Uterus (tissue), 4 donors: ENCODE data around the gene HSPA8. TPM values are rescaled to one million over a fixed set of nuclear protein-coding genes. Genes with fewer than 3 reads are reported as not detected.

Source experiments
- DNase-seq, 2 donors: peaks; one replicate each; pipeline ENCODE4 v3.0.0-alpha.2; 2019 to 2020
- H3K27ac ChIP-seq, 2 donors: fragments of 200-600 bp; sonication (generic); 1 replicate in 1 of 2; 2 replicates in 1 of 2; pipeline ENCODE4 v1.5.1; 2016 to 2018
- H3K27me3 ChIP-seq, 2 donors: fragments of 200-600 bp; sonication (generic); one replicate each; pipeline ENCODE4 v1.5.1; 2018 to 2019; ENCODE audit warnings: control low read depth in 1 of 2
- H3K36me3 ChIP-seq, 2 donors: fragments of 200-600 bp; sonication (generic); one replicate each; pipeline ENCODE4 v1.5.1; 2019; ENCODE audit warnings: control low read depth in 1 of 2
- H3K4me1 ChIP-seq, 2 donors: fragments of 200-600 bp; sonication (generic); one replicate each; pipeline ENCODE4 v1.5.1; 2018 to 2019; ENCODE audit warnings: control low read depth in 1 of 2
- H3K4me3 ChIP-seq, 2 donors: fragments of 200-600 bp; sonication (generic); 1 replicate in 1 of 2; 2 replicates in 1 of 2; pipeline ENCODE4 v1.5.1; 2018 to 2019; ENCODE audit warnings: mild to moderate bottlenecking in 1 of 2
- H3K9me3 ChIP-seq, 2 donors: fragments of 200-600 bp; sonication (generic); one replicate each; pipeline ENCODE4 v1.5.1; 2019; ENCODE audit warnings: control low read depth in 1 of 2
- POLR2A ChIP-seq, 2 donors: fragments of 450-650 bp; IDR thresholded peaks; one replicate each; pipeline ENCODE4 v1.6.1; 2016; ENCODE audit warnings: antibody characterized with exemption in 2 of 2, mild to moderate bottlenecking in 1 of 2, moderate library complexity in 1 of 2
- intact Hi-C: fragments of 100-400 bp; cut with DNase I; formaldehyde crosslinking; loops from one replicate; pipeline ENCODE4 v1.15.1; 2023; ENCODE audit warnings: low total_unique reads
- total RNA-seq, 4 donors: library from RNA; depleted of rRNA in 3 of 4; stranded (reverse); fragments of >200 nt in 3 of 4; gene quantifications; one replicate each; pipeline versions ENCODE4 v1.1.0 to v1.2.4, GENCODE V29; 2014 to 2023
- TF ChIP-seq, protein P1 (sequence below), 4 experiments: fragments of 200-600 bp in 2 of 4; fragments of 450-650 bp in 2 of 4; sonication (generic) in 2 of 4; IDR thresholded peaks; one replicate each; pipeline ENCODE4 v1.5.1; 2016 to 2019; ENCODE audit warnings: antibody characterized with exemption in 4 of 4, mild to moderate bottlenecking in 2 of 4, moderate library complexity in 1 of 4
- donor health status: DM: yes; HTN: yes; CAD: no.

HSPA8 gene
- total RNA-seq, 4 donors from 2014 or later = 360 to 1,864 (median 476) TPM

- Histone ChIP-seq H3K4me1 (no peaks in the 10 kb centered on the region), H3K27ac (no peak overlapping the region), H3K27me3 (no peaks in the 10 kb centered on the region), H3K36me3 (no peaks in the 10 kb centered on the region), H3K4me3 (no peak overlapping the region), H3K9me3 (no peaks in the 10 kb centered on the region)
- DNase-seq = no peak
- TF ChIP-seq POLR2A (IDR thresholded peaks at IDR 0.05) = no peak
- TF ChIP-seq, protein P1, sequence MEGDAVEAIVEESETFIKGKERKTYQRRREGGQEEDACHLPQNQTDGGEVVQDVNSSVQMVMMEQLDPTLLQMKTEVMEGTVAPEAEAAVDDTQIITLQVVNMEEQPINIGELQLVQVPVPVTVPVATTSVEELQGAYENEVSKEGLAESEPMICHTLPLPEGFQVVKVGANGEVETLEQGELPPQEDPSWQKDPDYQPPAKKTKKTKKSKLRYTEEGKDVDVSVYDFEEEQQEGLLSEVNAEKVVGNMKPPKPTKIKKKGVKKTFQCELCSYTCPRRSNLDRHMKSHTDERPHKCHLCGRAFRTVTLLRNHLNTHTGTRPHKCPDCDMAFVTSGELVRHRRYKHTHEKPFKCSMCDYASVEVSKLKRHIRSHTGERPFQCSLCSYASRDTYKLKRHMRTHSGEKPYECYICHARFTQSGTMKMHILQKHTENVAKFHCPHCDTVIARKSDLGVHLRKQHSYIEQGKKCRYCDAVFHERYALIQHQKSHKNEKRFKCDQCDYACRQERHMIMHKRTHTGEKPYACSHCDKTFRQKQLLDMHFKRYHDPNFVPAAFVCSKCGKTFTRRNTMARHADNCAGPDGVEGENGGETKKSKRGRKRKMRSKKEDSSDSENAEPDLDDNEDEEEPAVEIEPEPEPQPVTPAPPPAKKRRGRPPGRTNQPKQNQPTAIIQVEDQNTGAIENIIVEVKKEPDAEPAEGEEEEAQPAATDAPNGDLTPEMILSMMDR (IDR thresholded peaks at IDR 0.05) = no peak
- intact Hi-C loops = no loop called here
Observed at GRCh38 chr11:123086305-123086704, 24.4 kb upstream of the HSPA8 start.

DNA sequence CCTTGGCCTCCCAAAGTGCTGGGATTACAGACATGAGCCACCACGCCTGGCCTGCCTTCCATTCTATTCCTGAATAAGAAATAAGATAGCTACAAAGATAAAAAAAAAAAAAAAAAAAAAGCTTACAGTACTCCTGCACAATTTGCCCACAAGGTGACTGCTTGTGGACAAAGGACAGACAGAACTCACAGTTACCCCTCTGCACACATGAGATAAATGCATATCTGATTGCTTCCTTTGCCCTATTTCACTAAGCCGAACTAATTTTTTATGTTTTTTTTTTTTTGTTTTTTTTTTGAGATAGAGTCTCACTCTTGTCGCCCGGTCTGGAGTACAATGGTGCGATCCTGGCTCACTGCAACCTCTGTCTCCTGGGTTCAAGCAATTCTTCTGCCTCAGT is 23.6 kb upstream of the HSPA8 start:
- no peak overlapping the region for H3K4me3 ChIP-seq
- H3K27ac ChIP-seq = no peak overlapping the region
- DNase-seq = no peak
- intact Hi-C loops = no loop called here
- no peaks in the 10 kb centered on the region for H3K36me3 ChIP-seq
- no peaks in the 10 kb centered on the region for H3K4me1 ChIP-seq
- no peaks in the 10 kb centered on the region for H3K27me3 ChIP-seq
- no peak for TF ChIP-seq POLR2A (IDR thresholded peaks at IDR 0.05)
- TF ChIP-seq, protein P1 (IDR thresholded peaks at IDR 0.05) = no peak
- H3K9me3 ChIP-seq = no peaks in the 10 kb centered on the region

- no peaks in the 10 kb centered on the region for H3K27me3 ChIP-seq
- no peaks in the 10 kb centered on the region for H3K36me3 ChIP-seq
- no peak for DNase-seq
- H3K9me3 ChIP-seq = no peaks in the 10 kb centered on the region
- intact Hi-C loops = no loop called here
- TF ChIP-seq POLR2A (IDR thresholded peaks at IDR 0.05) = no peak
- TF ChIP-seq, protein P1 (IDR thresholded peaks at IDR 0.05) = no peak
- no peak overlapping the region for H3K27ac ChIP-seq
- H3K4me3 ChIP-seq = no peak overlapping the region
- no peaks in the 10 kb centered on the region for H3K4me1 ChIP-seq
Observed at GRCh38 chr11:123084454-123084853, 22.5 kb upstream of the HSPA8 start.

DNA sequence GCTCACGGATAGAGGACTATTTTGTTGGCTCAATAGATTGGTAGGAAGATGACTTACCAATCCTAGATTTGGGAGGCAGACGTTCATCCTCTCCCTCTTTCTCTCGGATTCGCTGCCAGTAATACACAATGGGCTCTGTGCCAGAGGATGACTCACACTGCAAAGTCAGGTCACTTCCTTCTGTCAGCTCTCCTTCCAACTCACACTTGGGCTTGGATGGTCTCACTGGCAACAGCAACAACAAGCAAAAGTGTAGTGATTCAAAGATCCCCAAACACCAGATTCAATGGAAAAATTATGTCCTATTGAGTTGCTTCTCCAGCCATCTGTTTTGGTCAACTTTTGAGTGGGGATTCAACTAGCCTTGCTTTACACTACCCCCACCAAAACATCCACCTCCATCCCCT is 21.7 kb upstream of the HSPA8 start:
- intact Hi-C loops = no loop called here
- Histone ChIP-seq H3K9me3 (no peaks in the 10 kb centered on the region), H3K27ac (peak overlapping the region; percentile 19 to 25), H3K36me3 (no peaks in the 10 kb centered on the region), H3K4me1 (no peaks in the 10 kb centered on the region), H3K4me3 (no peak overlapping the region), H3K27me3 (no peaks in the 10 kb centered on the region)
- no peak for TF ChIP-seq POLR2A (IDR thresholded peaks at IDR 0.05)
- TF ChIP-seq, protein P1 (IDR thresholded peaks at IDR 0.05) = no peak
- DNase-seq = peak; percentile 85 to 89

- no peak for DNase-seq
- intact Hi-C loops = no loop called here
- Histone ChIP-seq H3K4me3 (no peak overlapping the region), H3K9me3 (no peaks in the 10 kb centered on the region), H3K4me1 (no peaks in the 10 kb centered on the region), H3K27ac (peak overlapping the region in 1 of 2 donors; percentile 19), H3K36me3 (no peaks in the 10 kb centered on the region), H3K27me3 (no peaks in the 10 kb centered on the region)
- no peak for TF ChIP-seq POLR2A (IDR thresholded peaks at IDR 0.05)
- TF ChIP-seq, protein P1 (IDR thresholded peaks at IDR 0.05) = no peak
Observed at GRCh38 chr11:123082977-123083376, 21.0 kb upstream of the HSPA8 start.
